Keratinocyte (primary cell): ENCODE results near the gene CDX1. TPM values are rescaled to one million over a fixed set of nuclear protein-coding genes. Genes with fewer than 3 reads are reported as not detected.

ENCODE experiments used
- DNase-seq: peaks from one replicate; pipeline ENCODE4 v3.0.0-alpha.2; 2011; ENCODE audit warnings: low read depth, missing footprints, low spot score
- FAIRE-seq: peaks from 2 replicates; lab custom pipeline; 2011; peaks lifted over from hg19 to GRCh38; lab: Jason Lieb, UNC
- H2AFZ ChIP-seq: 2 replicates; pipeline ENCODE4 v1.6.0; 2012; ENCODE audit warnings: low read length, control low read depth, inconsistent platforms; ENCODE audit not compliant: control insufficient read depth
- H3K27ac ChIP-seq: 2 replicates; pipeline ENCODE4 v1.5.1; 2011; ENCODE audit warnings: low read length; ENCODE audit not compliant: control insufficient read depth, insufficient read depth
- H3K27me3 ChIP-seq: 3 replicates; pipeline ENCODE4 v1.6.0; 2011; ENCODE audit warnings: low read length; ENCODE audit not compliant: control insufficient read depth, insufficient read depth; ENCODE audit errors: extremely low read depth
- H3K36me3 ChIP-seq, 2 experiments: 2 replicates in 1 of 2; 3 replicates in 1 of 2; pipeline ENCODE4 v1.5.1; 2011; ENCODE audit warnings: low read length in 2 of 2, mild to moderate bottlenecking in 1 of 2; ENCODE audit not compliant: control insufficient read depth in 2 of 2, insufficient read depth in 2 of 2; ENCODE audit errors: extremely low read depth in 1 of 2
- H3K4me1 ChIP-seq: 3 replicates; pipeline ENCODE4 v1.5.1; 2011; ENCODE audit warnings: low read length; ENCODE audit not compliant: control insufficient read depth, insufficient read depth; ENCODE audit errors: extremely low read depth
- H3K4me2 ChIP-seq: 3 replicates; pipeline ENCODE4 v1.6.0; 2011; ENCODE audit warnings: low read depth, low read length; ENCODE audit not compliant: control insufficient read depth, insufficient read depth; ENCODE audit errors: extremely low read depth
- H3K4me3 ChIP-seq, 3 experiments: fragments of 200-600 bp in 1 of 3; sonication (generic) in 1 of 3; 2 replicates in 2 of 3; 3 replicates in 1 of 3; pipeline ENCODE4 v1.5.1; 2011 to 2016; ENCODE audit warnings: low read length in 3 of 3, mild to moderate bottlenecking in 3 of 3, control low read depth in 2 of 3, inconsistent platforms in 1 of 3, low read depth in 1 of 3, mixed read lengths in 1 of 3, mixed run types in 1 of 3, moderate library complexity in 1 of 3; ENCODE audit not compliant: control insufficient read depth in 2 of 3, insufficient read depth in 2 of 3; ENCODE audit errors: extremely low read depth in 1 of 3
- H3K79me2 ChIP-seq: 2 replicates; pipeline ENCODE4 v1.6.0; 2012; ENCODE audit warnings: low read length; ENCODE audit not compliant: control insufficient read depth, insufficient read depth
- H3K9ac ChIP-seq: 3 replicates; pipeline ENCODE4 v1.6.0; 2011; ENCODE audit warnings: low read length; ENCODE audit not compliant: control insufficient read depth, insufficient read depth; ENCODE audit errors: extremely low read depth
- H3K9me1 ChIP-seq: 3 replicates; pipeline ENCODE4 v1.6.0; 2011; ENCODE audit warnings: low read length; ENCODE audit not compliant: control insufficient read depth, insufficient read depth; ENCODE audit errors: extremely low read depth
- H3K9me3 ChIP-seq: 2 replicates; pipeline ENCODE4 v1.5.1; 2012; ENCODE audit warnings: low read depth, low read length; ENCODE audit not compliant: control insufficient read depth
- H4K20me1 ChIP-seq: 3 replicates; pipeline ENCODE4 v1.6.0; 2011; ENCODE audit warnings: low read length; ENCODE audit not compliant: control insufficient read depth, insufficient read depth; ENCODE audit errors: extremely low read depth
- CTCF ChIP-seq, 3 experiments: IDR thresholded peaks in 1 of 3; conservative IDR thresholded peaks in 1 of 3; optimal IDR thresholded peaks in 1 of 3; 2 replicates in 2 of 3; 3 replicates in 1 of 3; pipeline versions ENCODE3 to v1.5.1; 2011; ENCODE audit warnings: low read length in 3 of 3, mild to moderate bottlenecking in 3 of 3, moderate library complexity in 2 of 3, control low read depth in 1 of 3, inconsistent platforms in 1 of 3; ENCODE audit not compliant: insufficient read depth in 2 of 3; ENCODE audit errors: extremely low read depth in 1 of 3
- EZH2 ChIP-seq: IDR thresholded peaks from one replicate; pipeline ENCODE4 v1.6.1; 2012; ENCODE audit warnings: inconsistent platforms, mild to moderate bottlenecking, low read length, moderate library complexity
- dilution Hi-C: fragments of 300-500 bp; cut with MboI; formaldehyde crosslinking; loops from one replicate; pipeline ENCODE4 v1.7.0; 2020; ENCODE audit warnings: low sequenced_read_pairs; ENCODE audit not compliant: extremely low pct_ligation_motif_present
- polyA plus RNA-seq, 5 experiments: library from polyadenylated mRNA; depleted of rRNA in 3 of 5; stranded (reverse) in 3 of 5; stranded (forward) in 1 of 5; unstranded in 1 of 5; fragments of >200 nt; gene quantifications; 1 replicate in 1 of 5; 2 replicates in 3 of 5; 3 replicates in 1 of 5; pipeline versions ENCODE4 v1.2.1 to v1.2.3, GENCODE V29; 2011 to 2012; ENCODE audit warnings: missing spikeins in 2 of 5, low read depth in 1 of 5, low replicate concordance in 1 of 5

Gene CDX1
- polyA plus RNA-seq, 1 donor (not counting 4 experiments of a cell fraction or from before 2014, with no cell fraction given), result not detected

DNA sequence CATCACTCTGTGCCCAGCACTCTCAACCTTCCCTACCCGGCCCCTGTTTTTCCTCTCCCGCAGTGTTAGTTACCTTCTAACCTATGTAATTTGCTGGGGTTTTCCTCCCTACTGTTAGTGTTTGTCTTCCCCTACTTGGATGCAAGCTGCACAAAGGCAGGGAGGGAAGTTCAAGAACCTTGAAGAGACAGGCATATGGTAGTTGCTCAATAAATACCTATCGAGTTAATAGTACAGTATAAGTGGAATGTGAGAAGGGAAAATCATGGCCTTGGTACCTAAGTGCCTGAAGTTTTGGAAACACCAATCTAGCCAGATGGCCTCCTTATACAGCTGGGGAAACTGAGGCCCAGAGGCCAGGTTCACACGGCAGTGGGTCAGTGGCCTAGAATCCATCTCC lies 35.1 kb upstream of the CDX1 start:
- Histone ChIP-seq H3K9ac (no peak overlapping the region), H3K79me2 (no peaks in the 10 kb centered on the region), H3K4me1 (peaks cover 7% of the 10 kb centered on the region), H3K27me3 (peaks cover 2% of the 10 kb centered on the region), H3K9me1 (no peaks in the 10 kb centered on the region), H3K9me3 (no peaks in the 10 kb centered on the region), H3K4me2 (no peak overlapping the region), H4K20me1 (no peaks in the 10 kb centered on the region), H2AFZ (no peak overlapping the region), H3K27ac (no peak overlapping the region), H3K4me3 (no peak overlapping the region), H3K36me3 (no peaks in the 10 kb centered on the region)
- DNase-seq (no peak), FAIRE-seq (no peak)
- TF ChIP-seq CTCF (optimal IDR thresholded peaks at IDR 0.05 in 1 of 3, IDR thresholded peaks at IDR 0.05 in 1 of 3, conservative IDR thresholded peaks at IDR 0.05 in 1 of 3; ENCODE audit: extremely low read depth in 1 of 3, insufficient read depth in 2 of 3, low read length in 3 of 3) (no peak), EZH2 (no peak)
- dilution Hi-C loops, result no loop called here

GRCh38 chr5:150131978-150132694 lies 34.4 kb upstream of the CDX1 start:
- H3K36me3 ChIP-seq, result no peaks in the 10 kb centered on the region
- no peaks in the 10 kb centered on the region for H4K20me1 ChIP-seq
- H3K27ac ChIP-seq, result no peak overlapping the region
- H3K4me1 ChIP-seq, result peaks cover 7% of the 10 kb centered on the region
- no peak overlapping the region for H3K9ac ChIP-seq
- no peaks in the 10 kb centered on the region for H3K79me2 ChIP-seq
- DNase-seq (no peak), FAIRE-seq (no peak)
- no peaks in the 10 kb centered on the region for H3K9me3 ChIP-seq
- no peak overlapping the region for H3K4me2 ChIP-seq
- TF ChIP-seq EZH2 (no peak), CTCF (optimal IDR thresholded peaks at IDR 0.05 in 1 of 3, IDR thresholded peaks at IDR 0.05 in 1 of 3, conservative IDR thresholded peaks at IDR 0.05 in 1 of 3; ENCODE audit: extremely low read depth in 1 of 3, insufficient read depth in 2 of 3, low read length in 3 of 3) (no peak)
- peaks cover 2% of the 10 kb centered on the region for H3K27me3 ChIP-seq
- no peak overlapping the region for H2AFZ ChIP-seq
- no peak overlapping the region for H3K4me3 ChIP-seq
- dilution Hi-C loops, result no loop called here
- H3K9me1 ChIP-seq, result no peaks in the 10 kb centered on the region
